Stomach (tissue), 4 donors: Measurements from ENCODE around the gene PRRC1.

ENCODE experiments used
- CTCF ChIP-seq, 7 experiments: fragments of 450-650 bp in 4 of 7; fragments of 200-600 bp in 3 of 7; sonication (generic) in 3 of 7; IDR thresholded peaks; one replicate each; pipeline ENCODE4 v1.5.1; 2016 to 2019; ENCODE audit warnings: antibody characterized with exemption in 7 of 7, control low read depth in 2 of 7, mild to moderate bottlenecking in 1 of 7
- EP300 ChIP-seq: sonication (generic); formaldehyde crosslinking; IDR thresholded peaks from one replicate; pipeline ENCODE4 v1.6.1; 2017; ENCODE audit warnings: antibody characterized with exemption
- POLR2A ChIP-seq, 4 donors: fragments of 450-650 bp; IDR thresholded peaks; one replicate each; pipeline ENCODE4 v1.6.1; 2016; ENCODE audit warnings: antibody characterized with exemption in 4 of 4, control low read depth in 2 of 4, mild to moderate bottlenecking in 1 of 4, moderate library complexity in 1 of 4
- POLR2AphosphoS5 ChIP-seq, 3 donors: sonication (generic); formaldehyde crosslinking; IDR thresholded peaks; one replicate each; pipeline ENCODE4 v1.6.1; 2016; ENCODE audit warnings: antibody characterized with exemption in 3 of 3

GRCh38 chr5:127525181-127525580, 7.7 kb downstream of the PRRC1 start:
- no peak for TF ChIP-seq CTCF (IDR thresholded peaks at IDR 0.05)
- no peak for TF ChIP-seq POLR2A (IDR thresholded peaks at IDR 0.05)
- no peak for TF ChIP-seq POLR2AphosphoS5 (IDR thresholded peaks at IDR 0.05)
- no peak for TF ChIP-seq EP300
